Breast epithelium (tissue), 4 donors: Measurements from ENCODE around the gene GREM2. TPM values are rescaled to one million over a fixed set of nuclear protein-coding genes. Genes with fewer than 3 reads are reported as not detected.

Source experiments
- DNase-seq, 2 donors: peaks; one replicate each; pipeline ENCODE4 v3.0.0-alpha.2; 2019; ENCODE audit warnings: low spot score in 2 of 2
- H3K27ac ChIP-seq, 2 donors: fragments of 200-600 bp; sonication (generic) in 1 of 2; one replicate each; pipeline ENCODE4 v1.5.1; 2016 to 2019; ENCODE audit warnings: mild to moderate bottlenecking in 1 of 2
- H3K27me3 ChIP-seq, 2 donors: fragments of 200-600 bp; sonication (generic) in 1 of 2; one replicate each; pipeline versions ENCODE4 v1.5.1 to v1.6.0; 2017 to 2019; ENCODE audit warnings: control low read depth in 1 of 2, mild to moderate bottlenecking in 1 of 2
- H3K36me3 ChIP-seq: fragments of 200-600 bp; one replicate; pipeline ENCODE4 v1.5.1; 2019
- H3K4me1 ChIP-seq, 2 donors: fragments of 200-600 bp; sonication (generic); one replicate each; pipeline ENCODE4 v1.5.1; 2016 to 2019; ENCODE audit warnings: control low read depth in 1 of 2
- H3K4me3 ChIP-seq, 3 donors: fragments of 200-600 bp; sonication (generic); 1 replicate in 2 of 3; 2 replicates in 1 of 3; pipeline ENCODE4 v1.5.1; 2016 to 2019; ENCODE audit warnings: mild to moderate bottlenecking in 3 of 3, moderate library complexity in 2 of 3
- H3K9me3 ChIP-seq, 2 donors: fragments of 200-600 bp; sonication (generic) in 1 of 2; one replicate each; pipeline ENCODE4 v1.5.1; 2016 to 2019; ENCODE audit warnings: control low read depth in 1 of 2
- CTCF ChIP-seq, 3 donors: fragments of 450-650 bp; IDR thresholded peaks; one replicate each; pipeline ENCODE4 v1.5.1; 2016 to 2017; ENCODE audit warnings: antibody characterized with exemption in 3 of 3, mild to moderate bottlenecking in 3 of 3, moderate library complexity in 3 of 3
- POLR2A ChIP-seq: fragments of 450-650 bp; IDR thresholded peaks from one replicate; pipeline ENCODE4 v1.6.1; 2016; ENCODE audit warnings: antibody characterized with exemption, mild to moderate bottlenecking, moderate library complexity
- POLR2AphosphoS5 ChIP-seq, 3 donors: sonication (generic); formaldehyde crosslinking; IDR thresholded peaks; one replicate each; pipeline ENCODE4 v1.6.1; 2017; ENCODE audit warnings: antibody characterized with exemption in 3 of 3
- intact Hi-C: fragments of 100-400 bp; cut with DNase I; formaldehyde crosslinking; loops from one replicate; pipeline ENCODE4 v1.15.1; 2023; ENCODE audit warnings: low total_unique reads
- total RNA-seq, 3 donors: library from RNA; depleted of rRNA; stranded (reverse); fragments of >200 nt; gene quantifications; one replicate each; pipeline ENCODE4 v1.1.0, GENCODE V29; 2016

GREM2 gene
- total RNA-seq, 3 donors from 2014 or later: 0.16 to 2.0 (median 1.0) TPM

GRCh38 chr1:240484804-240485443 lies 127.0 kb downstream of the GREM2 start:
- TF ChIP-seq CTCF (IDR thresholded peaks at IDR 0.05) (no peak), POLR2AphosphoS5 (IDR thresholded peaks at IDR 0.05) (no peak), POLR2A (no peak)
- H3K27ac ChIP-seq: no peak overlapping the region
- no peaks in the 10 kb centered on the region for H3K27me3 ChIP-seq
- no peak for DNase-seq
- H3K9me3 ChIP-seq: no peaks in the 10 kb centered on the region
- intact Hi-C loops: no loop called here
- no peaks in the 10 kb centered on the region for H3K4me1 ChIP-seq
- no peaks in the 10 kb centered on the region for H3K36me3 ChIP-seq
- H3K4me3 ChIP-seq: no peak overlapping the region

GRCh38 chr1:240478536-240478935 lies 133.4 kb downstream of the GREM2 start:
- H3K4me3 ChIP-seq: no peak overlapping the region
- TF ChIP-seq POLR2AphosphoS5 (IDR thresholded peaks at IDR 0.05) (no peak), CTCF (IDR thresholded peaks at IDR 0.05) (no peak), POLR2A (no peak)
- no peaks in the 10 kb centered on the region for H3K9me3 ChIP-seq
- no peaks in the 10 kb centered on the region for H3K4me1 ChIP-seq
- H3K27me3 ChIP-seq: no peaks in the 10 kb centered on the region
- intact Hi-C loops: no loop called here
- H3K27ac ChIP-seq: no peak overlapping the region
- no peak for DNase-seq
- H3K36me3 ChIP-seq: no peaks in the 10 kb centered on the region

GRCh38 chr1:240475832-240476231 lies 136.1 kb downstream of the GREM2 start:
- H3K27me3 ChIP-seq: no peaks in the 10 kb centered on the region
- H3K9me3 ChIP-seq: no peaks in the 10 kb centered on the region
- H3K4me1 ChIP-seq: no peaks in the 10 kb centered on the region
- no peaks in the 10 kb centered on the region for H3K36me3 ChIP-seq
- no peak for DNase-seq
- intact Hi-C loops: no loop called here
- TF ChIP-seq CTCF (IDR thresholded peaks at IDR 0.05) (no peak), POLR2AphosphoS5 (IDR thresholded peaks at IDR 0.05) (no peak)
- H3K4me3 ChIP-seq: no peak overlapping the region
- no peak overlapping the region for H3K27ac ChIP-seq

GRCh38 chr1:240474133-240474614 lies 137.8 kb downstream of the GREM2 start:
- H3K4me3 ChIP-seq: no peak overlapping the region
- H3K9me3 ChIP-seq: no peaks in the 10 kb centered on the region
- no peak overlapping the region for H3K27ac ChIP-seq
- no peak for TF ChIP-seq POLR2A
- no peak for TF ChIP-seq CTCF (IDR thresholded peaks at IDR 0.05)
- no peak for TF ChIP-seq POLR2AphosphoS5 (IDR thresholded peaks at IDR 0.05)
- intact Hi-C loops: no loop called here
- H3K36me3 ChIP-seq: no peaks in the 10 kb centered on the region
- no peaks in the 10 kb centered on the region for H3K4me1 ChIP-seq
- DNase-seq: no peak
- H3K27me3 ChIP-seq: no peaks in the 10 kb centered on the region

- TF ChIP-seq POLR2A: no peak
- no peak for TF ChIP-seq CTCF (IDR thresholded peaks at IDR 0.05)
- no peak for TF ChIP-seq POLR2AphosphoS5 (IDR thresholded peaks at IDR 0.05)
- Histone ChIP-seq H3K4me1 (no peaks in the 10 kb centered on the region), H3K27ac (no peak overlapping the region), H3K36me3 (no peaks in the 10 kb centered on the region), H3K27me3 (no peaks in the 10 kb centered on the region), H3K9me3 (no peaks in the 10 kb centered on the region), H3K4me3 (no peak overlapping the region)
- intact Hi-C loops: no loop called here
- DNase-seq: no peak
Observed at GRCh38 chr1:240468656-240469055, 143.3 kb downstream of the GREM2 start.
